Fibroblast of skin of scalp (primary cell): ENCODE measurements around the gene TTLL4. TPM values are rescaled to one million over a fixed set of nuclear protein-coding genes. Genes with fewer than 3 reads are reported as not detected.
A peak's percentile ranks its signal among the peaks of the same experiment; 100 is the strongest.

Experiments
- DNase-seq: peaks from one replicate; pipeline ENCODE4 v3.0.0-alpha.2; 2013
- polyA plus RNA-seq, 2 experiments: library from polyadenylated mRNA; unstranded; fragments of 120-200 nt; gene quantifications; one replicate each; pipeline ENCODE4 v1.2.1, GENCODE V29; 2013; ENCODE audit not compliant: insufficient read length in 2 of 2

The TTLL4 gene, protein sequence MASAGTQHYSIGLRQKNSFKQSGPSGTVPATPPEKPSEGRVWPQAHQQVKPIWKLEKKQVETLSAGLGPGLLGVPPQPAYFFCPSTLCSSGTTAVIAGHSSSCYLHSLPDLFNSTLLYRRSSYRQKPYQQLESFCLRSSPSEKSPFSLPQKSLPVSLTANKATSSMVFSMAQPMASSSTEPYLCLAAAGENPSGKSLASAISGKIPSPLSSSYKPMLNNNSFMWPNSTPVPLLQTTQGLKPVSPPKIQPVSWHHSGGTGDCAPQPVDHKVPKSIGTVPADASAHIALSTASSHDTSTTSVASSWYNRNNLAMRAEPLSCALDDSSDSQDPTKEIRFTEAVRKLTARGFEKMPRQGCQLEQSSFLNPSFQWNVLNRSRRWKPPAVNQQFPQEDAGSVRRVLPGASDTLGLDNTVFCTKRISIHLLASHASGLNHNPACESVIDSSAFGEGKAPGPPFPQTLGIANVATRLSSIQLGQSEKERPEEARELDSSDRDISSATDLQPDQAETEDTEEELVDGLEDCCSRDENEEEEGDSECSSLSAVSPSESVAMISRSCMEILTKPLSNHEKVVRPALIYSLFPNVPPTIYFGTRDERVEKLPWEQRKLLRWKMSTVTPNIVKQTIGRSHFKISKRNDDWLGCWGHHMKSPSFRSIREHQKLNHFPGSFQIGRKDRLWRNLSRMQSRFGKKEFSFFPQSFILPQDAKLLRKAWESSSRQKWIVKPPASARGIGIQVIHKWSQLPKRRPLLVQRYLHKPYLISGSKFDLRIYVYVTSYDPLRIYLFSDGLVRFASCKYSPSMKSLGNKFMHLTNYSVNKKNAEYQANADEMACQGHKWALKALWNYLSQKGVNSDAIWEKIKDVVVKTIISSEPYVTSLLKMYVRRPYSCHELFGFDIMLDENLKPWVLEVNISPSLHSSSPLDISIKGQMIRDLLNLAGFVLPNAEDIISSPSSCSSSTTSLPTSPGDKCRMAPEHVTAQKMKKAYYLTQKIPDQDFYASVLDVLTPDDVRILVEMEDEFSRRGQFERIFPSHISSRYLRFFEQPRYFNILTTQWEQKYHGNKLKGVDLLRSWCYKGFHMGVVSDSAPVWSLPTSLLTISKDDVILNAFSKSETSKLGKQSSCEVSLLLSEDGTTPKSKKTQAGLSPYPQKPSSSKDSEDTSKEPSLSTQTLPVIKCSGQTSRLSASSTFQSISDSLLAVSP
- polyA plus RNA-seq (2013, experiment 1 of 2; ENCODE audit: insufficient read length) = 16.2 TPM
- 17.8 TPM for polyA plus RNA-seq (2013, experiment 2 of 2; ENCODE audit: insufficient read length)

DNA sequence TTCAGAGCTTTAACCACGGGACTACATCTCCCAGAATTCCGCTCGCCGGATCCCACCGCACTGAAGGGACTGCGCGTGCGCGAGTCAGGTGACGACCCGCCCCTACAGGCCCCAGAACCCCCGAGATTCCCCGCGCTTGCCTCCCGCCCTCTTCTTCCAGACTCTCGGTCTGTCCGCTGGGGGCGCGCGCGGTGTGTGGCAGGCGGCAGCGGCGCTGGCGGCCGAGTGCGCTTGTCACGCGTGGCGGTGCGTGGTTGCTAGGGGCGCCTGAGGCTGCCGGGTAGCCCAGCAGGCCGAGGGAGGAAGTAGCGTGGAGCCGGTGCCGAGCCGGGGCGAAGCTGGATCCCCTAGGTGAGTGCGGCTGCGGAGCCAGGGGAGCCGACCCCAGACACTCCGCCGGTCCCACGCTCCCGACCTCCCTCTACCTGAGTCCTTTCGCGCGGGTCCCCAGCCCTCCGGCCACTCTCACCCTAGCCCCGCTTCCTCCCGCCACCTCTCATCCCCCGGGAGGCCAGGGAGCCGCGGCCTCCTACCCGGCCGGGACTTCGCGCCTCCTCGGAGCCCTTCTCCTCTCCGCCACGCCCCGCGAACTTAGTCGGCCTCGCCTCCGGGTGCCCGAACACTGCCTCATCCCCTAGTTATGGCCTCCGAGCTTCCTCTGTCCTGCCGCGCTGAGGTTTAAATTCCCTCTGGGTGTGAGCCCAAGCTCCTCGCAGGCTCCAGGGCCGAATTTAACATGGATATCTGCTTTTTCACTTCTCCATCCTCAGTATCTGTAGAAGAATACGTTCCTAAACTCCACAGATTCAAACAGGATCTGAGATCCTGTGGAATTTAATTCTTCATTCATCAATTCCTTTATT lies at the start of gene TTLL4:
TSS of gene TTLL4 (plus strand) at position 149 of the 863 bp plus-strand sequence. CDS start 26,842 bp downstream, outside the sequence.
- DNase-seq = peak; percentile 97

DNA sequence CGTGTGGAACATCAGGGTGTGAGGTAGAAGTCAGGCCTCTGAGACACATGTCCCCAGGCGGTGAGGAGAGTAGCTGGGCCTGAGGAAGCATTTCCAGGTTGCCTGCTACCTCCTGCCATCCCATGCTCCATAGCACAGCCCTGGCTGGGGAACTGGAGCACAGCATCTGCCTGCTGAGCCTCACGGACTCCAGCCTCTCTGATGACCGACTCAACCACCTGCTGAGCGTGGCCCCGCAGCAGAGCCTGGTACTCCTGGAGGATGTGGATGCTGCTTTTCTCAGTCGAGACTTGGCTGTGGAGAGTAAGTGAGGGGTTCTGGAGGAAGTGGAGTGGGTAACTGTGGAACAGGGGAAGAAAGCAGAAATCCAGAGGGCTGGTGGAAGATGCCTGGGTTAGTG lies 48.3 kb upstream of the TTLL4 start:
- DNase-seq = no peak

DNA sequence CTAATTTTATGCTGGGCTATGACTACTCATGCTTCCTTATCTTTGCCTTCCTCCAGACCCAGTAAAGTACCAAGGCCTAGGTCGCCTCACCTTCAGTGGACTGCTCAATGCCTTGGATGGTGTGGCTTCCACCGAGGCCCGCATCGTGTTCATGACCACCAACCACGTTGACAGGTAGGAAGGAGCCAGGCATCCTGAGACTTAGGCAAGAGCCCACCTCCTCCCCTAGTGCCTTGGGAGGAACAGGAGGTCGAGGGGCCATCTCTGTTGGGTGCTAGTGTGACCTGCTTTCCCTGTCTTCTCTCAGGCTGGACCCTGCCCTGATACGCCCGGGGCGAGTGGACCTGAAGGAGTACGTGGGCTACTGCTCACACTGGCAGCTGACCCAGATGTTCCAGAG lies 47.8 kb upstream of the TTLL4 start:
- DNase-seq = no peak

DNA sequence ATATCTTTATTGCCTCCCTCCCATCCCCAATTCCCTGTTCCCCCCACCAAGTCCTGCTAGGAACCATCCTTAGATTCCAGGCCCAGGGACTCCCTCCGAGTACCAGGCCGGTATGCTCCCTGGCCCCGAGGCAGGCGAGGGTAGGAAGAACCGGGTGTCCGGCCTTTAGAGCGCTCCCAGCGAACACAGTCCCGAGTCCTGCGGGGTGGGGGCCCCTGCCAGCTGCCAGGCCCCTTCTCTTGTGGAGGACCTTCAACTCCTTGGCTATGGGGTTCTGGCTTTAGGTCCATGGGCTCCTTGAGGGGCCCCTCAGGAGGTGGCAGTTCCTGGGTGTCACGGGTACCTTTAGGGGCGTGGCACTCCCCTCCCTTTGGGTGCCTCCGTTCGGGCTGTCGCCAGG lies 46.7 kb upstream of the TTLL4 start:
- DNase-seq = no peak

DNA sequence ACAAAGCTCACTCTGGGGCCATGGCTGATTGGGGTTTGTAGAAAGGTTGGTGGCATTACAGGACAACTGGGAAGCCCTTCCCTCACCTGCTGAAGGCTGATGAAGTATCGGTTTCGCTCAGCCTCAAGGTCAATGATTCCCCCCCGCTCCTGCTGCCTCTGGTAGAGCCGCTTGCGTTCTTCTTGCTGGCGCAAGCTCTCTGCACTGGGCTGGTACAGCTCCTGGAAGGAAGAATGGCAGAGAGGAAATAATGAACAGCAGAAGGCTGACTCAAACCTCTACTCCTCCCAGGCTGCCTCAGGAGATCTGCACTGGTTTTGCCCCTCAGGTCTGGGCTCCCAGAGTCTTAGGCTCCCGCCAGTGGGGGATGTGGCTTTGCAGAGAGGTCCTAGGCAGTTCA lies 46.0 kb upstream of the TTLL4 start:
- no peak for DNase-seq

DNA sequence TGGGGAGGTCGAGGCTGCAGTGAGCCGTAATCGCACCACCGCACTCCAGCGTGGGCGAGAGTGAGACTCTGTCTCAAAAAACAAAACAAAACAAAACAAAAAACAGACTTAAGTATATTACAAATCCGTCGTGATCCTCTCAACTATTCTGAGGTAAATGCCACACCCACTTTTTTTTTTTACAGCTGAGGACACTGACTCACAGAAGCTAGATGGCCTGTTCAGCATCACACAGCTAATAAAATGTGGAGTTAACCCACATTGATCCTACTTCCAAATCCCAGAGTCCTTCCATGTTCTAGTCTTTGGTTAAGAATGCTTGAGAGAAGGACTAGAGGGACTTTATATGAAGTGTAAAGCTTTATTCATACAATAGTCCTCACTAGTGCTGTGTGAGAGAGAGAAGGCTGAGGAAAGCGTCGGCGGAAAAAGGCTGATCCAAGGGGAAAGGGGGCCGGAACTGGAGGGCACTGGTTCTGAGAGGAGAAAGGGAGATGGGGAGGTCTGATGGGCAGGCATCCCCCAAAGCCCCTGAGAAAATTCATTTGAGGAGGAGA lies 39.5 kb upstream of the TTLL4 start:
- no peak for DNase-seq

DNA sequence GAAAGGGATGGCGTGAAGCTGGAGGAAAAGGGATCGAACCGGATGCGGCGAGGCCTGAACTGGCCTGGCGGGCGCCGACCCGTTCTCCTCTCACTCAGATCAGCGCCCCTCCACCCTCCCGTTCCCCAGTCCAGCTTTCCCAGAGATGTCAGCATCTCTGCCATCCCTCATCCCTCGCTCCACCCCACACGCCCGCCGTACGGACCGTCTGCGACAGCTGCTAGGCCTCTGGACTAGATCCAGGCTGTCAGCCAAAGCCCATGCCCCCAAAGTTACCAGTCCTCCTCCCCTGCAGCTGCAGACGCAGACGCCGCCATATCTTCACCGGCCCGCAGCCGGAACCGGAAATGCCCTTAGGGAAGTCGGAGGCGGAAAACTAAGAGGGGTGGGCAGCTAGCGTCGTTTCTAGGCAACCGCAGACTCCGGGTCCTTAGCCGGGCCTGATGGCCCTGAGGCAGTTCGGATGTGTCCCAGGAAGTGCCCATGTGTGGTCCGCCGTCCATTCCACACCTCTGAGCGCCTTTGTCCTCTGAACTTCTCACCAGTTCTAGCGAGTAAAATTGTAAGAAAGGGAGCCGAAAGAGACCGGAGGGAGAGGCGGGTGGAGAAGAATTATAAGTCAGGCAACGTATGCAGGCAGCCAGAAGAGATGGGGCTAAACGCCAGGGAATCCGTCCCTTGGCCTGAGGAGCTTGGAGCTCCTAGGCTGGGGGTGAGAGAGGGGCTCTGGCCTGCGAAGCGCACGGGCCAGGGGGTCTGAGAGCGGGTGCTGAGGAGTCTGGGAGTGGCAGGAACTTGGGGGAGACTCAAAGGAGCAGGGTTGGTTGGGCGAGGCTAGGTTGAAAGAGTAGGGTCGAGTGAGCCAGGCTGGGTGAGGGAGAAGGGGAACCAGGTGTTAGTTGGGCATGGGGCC lies 38.7 kb upstream of the TTLL4 start, which contains the start of the genes RNF25 and STK36:
TSS of gene RNF25 (minus strand) at position 349 of the 913 bp plus-strand sequence. CDS start at position 317, 32 bp downstream.
TSS of gene STK36 (plus strand) at position 433 of the 913 bp plus-strand sequence. CDS start 744 bp downstream, outside the sequence.
- DNase-seq = peak; percentile 92

DNA sequence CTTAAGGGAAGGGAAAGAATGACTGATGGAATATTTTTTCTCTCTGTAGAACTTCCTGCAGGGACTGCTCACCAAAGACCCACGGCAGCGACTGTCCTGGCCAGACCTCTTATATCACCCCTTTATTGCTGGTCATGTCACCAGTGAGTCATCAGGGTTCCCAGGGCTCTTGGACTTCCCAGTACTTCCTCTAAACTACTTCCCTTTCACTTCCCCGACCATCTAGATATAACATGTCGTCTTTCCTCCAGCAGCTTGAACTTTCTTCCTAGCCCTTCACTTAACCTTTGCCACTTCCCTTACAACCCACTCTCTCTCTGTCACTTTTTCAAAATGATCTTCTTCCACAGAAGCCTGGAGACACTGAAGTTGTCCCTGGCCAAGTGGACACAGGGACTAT lies 31.5 kb upstream of the TTLL4 start:
- no peak for DNase-seq

DNA sequence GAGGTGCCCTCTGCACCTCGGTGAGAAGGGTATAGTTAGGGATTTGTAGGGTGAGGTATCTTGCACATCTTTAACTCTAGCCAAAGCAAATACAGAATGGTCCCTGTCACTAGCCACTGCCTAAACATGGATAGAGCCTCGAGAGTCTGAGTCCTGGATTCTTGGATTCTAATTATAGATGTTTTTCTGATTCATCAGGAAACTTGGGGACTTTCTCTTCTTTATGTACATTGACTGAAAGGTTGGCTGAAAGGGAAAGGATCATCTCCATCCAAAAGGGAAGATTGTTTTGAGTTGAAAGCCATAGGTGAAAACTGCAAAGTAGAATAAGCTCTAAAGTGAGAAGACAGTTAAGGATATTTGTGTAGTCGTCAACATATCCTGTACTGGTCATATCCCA lies 30.6 kb upstream of the TTLL4 start:
- DNase-seq = no peak

DNA sequence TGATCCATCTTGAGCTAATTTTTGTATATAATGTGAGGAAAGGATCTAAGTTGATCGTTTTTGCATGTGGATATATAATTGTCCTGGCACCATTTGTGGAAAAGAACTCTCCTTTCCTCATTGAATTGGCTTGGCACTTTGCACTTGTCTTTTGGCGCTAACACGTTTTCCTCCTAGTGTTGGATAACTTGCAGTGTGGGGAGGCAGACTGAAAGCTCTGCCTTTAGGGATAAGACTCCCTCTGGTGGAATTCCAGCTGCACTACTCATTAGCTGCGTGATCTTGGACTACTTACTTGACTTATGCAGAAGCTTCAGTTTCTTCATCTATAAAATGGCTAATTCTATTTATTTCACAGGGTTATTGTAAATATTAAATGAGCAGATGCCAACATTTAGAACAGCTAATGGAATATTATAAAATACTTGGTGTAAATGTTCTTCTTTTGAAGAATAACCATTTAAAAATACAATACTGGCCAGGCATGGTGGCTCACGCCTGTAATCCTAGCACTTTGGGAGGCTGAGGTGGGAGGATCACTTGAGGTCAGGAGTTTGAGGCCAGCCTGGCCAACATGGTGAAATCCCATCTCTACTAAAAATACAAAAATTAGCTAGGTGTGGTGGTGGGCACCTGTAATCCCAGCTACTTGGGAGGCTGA lies 23.1 kb upstream of the TTLL4 start:
- peak; percentile 78 for DNase-seq

DNA sequence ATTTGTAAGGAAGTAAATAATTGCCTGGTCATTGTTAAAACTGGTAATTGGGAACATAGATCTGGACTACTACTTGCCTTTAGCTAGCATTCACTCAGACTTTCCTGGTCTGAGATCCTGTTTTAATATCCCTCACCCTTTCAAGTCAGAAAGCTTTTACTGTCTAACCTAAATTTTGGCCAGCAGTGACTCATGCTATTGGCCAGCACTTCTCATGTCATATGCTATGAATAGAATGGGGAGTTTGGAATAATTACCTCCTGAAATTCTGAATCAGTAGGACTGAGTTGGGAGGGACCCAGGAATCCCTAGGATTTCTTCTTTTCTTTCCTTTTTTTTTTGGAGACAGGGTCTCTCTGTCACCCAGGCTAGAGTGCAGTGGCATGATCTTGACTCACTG lies 19.4 kb upstream of the TTLL4 start:
- DNase-seq = peak; percentile 22

DNA sequence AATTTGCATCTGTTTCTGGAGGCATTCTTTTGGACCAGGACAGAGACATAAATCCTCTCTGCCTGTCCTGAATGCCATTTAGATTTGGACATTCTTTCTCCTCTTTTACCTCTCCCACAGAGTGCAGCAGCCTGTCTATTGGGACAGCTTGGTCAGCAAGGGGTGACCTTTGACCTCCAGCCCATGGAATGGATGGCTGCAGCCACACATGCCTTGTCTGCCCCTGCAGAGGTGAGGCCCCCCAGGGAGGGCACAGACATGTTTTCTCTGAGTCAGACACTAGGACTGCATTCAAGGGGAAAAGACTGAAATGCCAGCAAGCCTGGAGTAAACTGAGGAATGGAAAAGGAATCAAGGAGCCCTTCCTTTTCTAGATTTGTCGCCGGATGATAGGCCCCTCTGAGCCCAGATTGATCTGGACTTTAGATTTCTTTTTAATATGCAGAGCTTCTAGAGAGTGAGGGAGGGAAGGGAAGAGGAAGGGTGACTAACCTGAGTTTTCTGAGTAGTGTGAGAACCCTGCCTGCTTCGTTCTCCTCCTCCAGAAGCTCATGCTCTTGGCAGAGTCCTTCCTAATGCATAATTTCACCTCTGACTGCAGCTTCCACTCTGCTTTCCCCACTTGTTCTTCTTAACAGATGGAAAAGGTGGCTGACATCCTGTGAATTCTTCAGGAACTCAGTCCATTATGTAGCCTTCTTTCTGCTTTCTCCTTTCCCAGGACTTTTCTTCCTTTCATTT lies 16.1 kb upstream of the TTLL4 start:
- DNase-seq = no peak

DNA sequence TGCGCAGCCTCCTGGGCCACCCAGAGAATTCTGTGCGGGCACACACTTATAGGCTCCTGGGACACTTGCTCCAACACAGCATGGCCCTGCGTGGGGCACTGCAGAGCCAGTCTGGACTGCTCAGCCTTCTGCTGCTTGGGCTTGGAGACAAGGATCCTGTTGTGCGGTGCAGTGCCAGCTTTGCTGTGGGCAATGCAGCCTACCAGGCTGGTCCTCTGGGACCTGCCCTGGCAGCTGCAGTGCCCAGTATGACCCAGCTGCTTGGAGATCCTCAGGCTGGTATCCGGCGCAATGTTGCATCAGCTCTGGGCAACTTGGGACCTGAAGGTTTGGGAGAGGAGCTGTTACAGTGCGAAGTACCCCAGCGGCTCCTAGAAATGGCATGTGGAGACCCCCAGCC lies 11.8 kb upstream of the TTLL4 start:
- no peak for DNase-seq

DNA sequence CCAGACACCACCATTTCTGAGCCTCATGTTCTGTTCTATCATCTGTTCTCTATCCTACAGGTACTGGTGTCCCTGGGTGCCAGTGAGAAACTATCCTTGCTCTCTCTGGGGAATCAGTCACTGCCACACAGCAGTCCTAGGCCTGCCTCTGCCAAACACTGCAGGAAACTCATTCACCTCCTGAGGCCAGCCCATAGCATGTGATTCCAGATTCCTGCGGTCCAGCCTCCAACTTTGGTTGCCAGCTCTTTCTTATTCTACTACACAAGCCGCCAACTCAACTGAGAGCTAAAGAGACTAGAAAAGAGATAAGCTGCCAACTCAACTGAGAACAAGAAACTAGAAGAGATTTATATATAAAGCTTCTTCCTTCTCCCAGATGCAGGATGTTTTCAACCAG lies 8.8 kb upstream of the TTLL4 start:
- no peak for DNase-seq

DNA sequence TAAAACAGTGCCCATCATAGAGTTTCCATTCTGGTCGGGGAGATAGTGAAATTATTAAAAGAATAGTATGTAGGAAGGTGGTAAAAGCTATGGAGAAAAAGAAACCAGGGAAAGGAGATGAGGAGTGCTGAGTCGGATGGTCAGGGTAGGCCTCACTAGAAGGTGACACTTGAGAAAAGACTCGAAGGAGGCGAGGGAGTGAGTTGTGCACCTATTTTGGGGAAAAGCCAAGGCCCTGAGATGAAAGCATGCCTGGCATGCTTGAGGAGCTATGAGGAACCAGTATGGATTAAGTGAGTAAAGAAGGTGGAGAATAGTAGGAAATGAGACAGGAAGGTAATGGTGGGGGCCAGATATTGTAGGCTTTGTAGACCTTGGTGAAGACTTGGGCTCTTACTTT lies 7.3 kb upstream of the TTLL4 start:
- no peak for DNase-seq

DNA sequence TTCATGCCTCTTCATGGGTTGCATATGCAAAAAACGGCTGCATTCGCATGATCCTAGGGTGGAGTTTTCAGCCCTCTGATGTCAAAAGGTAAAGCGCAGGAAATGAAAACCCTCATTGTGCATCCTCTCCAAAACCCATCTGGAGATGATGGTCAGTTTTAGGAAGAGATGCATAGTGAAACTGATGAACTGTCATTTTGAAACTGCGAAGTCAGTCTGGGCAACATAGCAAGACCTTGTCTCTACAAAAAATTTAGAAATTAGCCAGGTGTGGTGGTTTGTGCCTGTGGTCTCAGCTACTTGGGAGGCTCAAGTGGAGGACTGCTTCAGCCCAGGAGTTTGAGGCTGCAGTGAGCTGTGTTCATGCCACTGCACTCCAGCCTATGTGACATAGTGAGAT lies 2.5 kb upstream of the TTLL4 start:
- no peak for DNase-seq

DNA sequence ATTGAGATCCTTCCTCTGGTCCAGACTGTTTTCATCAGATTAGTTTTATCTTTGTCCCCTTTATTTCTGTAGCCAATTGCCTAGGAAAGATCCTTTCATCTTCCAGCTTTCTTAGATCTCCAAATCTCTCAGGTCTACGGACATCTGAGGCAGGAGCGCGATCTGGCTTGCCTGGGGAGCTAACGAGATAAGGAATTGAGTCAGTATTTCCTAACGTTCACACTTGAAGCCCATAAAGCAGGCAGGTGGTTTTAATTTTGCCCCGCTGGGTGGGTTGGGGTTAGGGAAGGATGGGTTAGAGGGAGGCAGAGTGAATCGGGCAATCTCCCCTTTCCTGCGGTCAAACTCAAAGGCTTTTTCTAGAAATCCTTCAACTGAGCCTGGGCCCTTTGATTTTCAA lies 727 bp upstream of the TTLL4 start:
- DNase-seq = no peak

DNA sequence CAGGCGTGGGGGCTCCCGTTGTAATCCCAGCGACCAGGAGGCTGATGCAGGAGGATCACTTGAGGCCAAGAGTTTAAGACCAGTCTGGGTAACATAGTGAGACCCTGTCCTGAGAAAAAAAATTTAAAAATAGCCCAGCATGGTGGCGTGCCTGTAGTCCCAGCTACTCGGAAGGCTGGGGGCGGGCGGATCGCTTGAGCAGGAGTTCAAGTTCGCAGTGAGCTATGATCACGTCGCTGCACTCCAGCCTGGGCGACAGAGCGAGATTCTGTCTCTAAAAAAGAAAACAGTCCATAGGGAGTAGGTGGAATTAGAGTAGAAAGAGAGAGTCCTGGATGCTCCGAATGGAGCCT lies 325 bp upstream of the TTLL4 start:
- DNase-seq = no peak

DNA sequence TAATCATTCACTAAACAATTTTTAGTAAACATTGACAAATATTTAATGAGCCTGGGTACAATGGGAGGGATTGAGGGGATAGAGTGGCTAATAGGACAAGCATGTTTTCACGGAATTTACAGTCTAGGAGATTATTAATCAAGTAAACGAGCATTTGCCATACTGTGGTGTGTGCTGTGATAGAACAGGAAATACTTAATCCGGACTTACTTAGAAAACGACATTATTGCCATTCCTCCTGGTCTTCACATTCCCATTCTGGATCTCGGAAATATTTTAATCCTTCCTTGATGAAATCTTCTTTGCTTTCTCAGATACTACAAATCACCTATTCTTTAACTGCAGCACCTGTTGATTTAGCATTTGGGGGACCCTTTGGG lies 905 bp downstream of the TTLL4 start:
- peak; percentile 33 for DNase-seq
